SK-N-MC (cell line): ENCODE data around the gene CMSS1.

Experiments used
- EZH2 ChIP-seq: fragments of 200-600 bp; sonication (generic); IDR thresholded peaks from one replicate; pipeline ENCODE4 v1.6.1; 2017; ENCODE audit warnings: antibody characterized with exemption
- FOXP2 ChIP-seq: optimal IDR thresholded peaks from 2 replicates; pipeline ENCODE3; 2011; ENCODE audit warnings: mild to moderate bottlenecking, moderate library complexity; ENCODE audit not compliant: insufficient read depth; ENCODE audit errors: extremely low read length, control extremely low read depth
- POLR2AphosphoS5 ChIP-seq: IDR thresholded peaks from 2 replicates; pipeline ENCODE4 v1.6.1; 2012; ENCODE audit warnings: mild to moderate bottlenecking, low read depth, low read length, borderline replicate concordance

- TF ChIP-seq EZH2, result no peak
- no peak for TF ChIP-seq POLR2AphosphoS5
- no peak for TF ChIP-seq FOXP2
These were observed 387.5 kb downstream of the CMSS1 start for GRCh38 chr3:100205171-100205570.
